Kidney (tissue), 14 donors: Measurements from ENCODE around the gene LIMS2. TPM values are rescaled to one million over a fixed set of nuclear protein-coding genes. Genes with fewer than 3 reads are reported as not detected.
A peak's percentile ranks its signal among the peaks of the same experiment; 100 is the strongest.

Source experiments
- DNase-seq, 5 donors: peaks; one replicate each; pipeline ENCODE4 v3.0.0-alpha.2; 2013 to 2020
- FAIRE-seq: peaks from 2 replicates; lab custom pipeline; 2012; peaks lifted over from hg19 to GRCh38; lab: Jason Lieb, UNC
- H3K27ac ChIP-seq, 2 donors: one replicate each; pipeline ENCODE4 v1.7.0; 2013; ENCODE audit warnings: low read depth in 2 of 2, low read length in 2 of 2, inconsistent platforms in 1 of 2
- H3K27me3 ChIP-seq: one replicate; pipeline ENCODE4 v1.7.1; 2013; ENCODE audit warnings: low read length, inconsistent platforms; ENCODE audit not compliant: control insufficient read depth, insufficient read depth
- H3K36me3 ChIP-seq, 3 donors: one replicate each; pipeline versions ENCODE4 v1.7.0 to v1.7.1; 2013; ENCODE audit warnings: low read length in 3 of 3, control low read depth in 1 of 3, inconsistent platforms in 1 of 3; ENCODE audit not compliant: insufficient read depth in 3 of 3, control insufficient read depth in 2 of 3
- H3K4me1 ChIP-seq, 3 donors: one replicate each; pipeline versions ENCODE4 v1.7.0 to v1.7.1; 2013; ENCODE audit warnings: low read length in 3 of 3, inconsistent platforms in 1 of 3, low read depth in 1 of 3; ENCODE audit not compliant: control insufficient read depth in 2 of 3, insufficient read depth in 2 of 3
- H3K4me3 ChIP-seq, 3 donors: one replicate each; pipeline versions ENCODE4 v1.7.0 to v1.8.1; 2013; ENCODE audit warnings: low read length in 3 of 3, control low read depth in 1 of 3, inconsistent platforms in 1 of 3
- H3K9ac ChIP-seq, 3 donors: one replicate each; pipeline versions ENCODE4 v1.7.0 to v1.7.1; 2013; ENCODE audit warnings: low read length in 3 of 3, control low read depth in 1 of 3, inconsistent platforms in 1 of 3
- H3K9me3 ChIP-seq, 3 donors: one replicate each; pipeline versions ENCODE4 v1.7.0 to v1.7.1; 2013; ENCODE audit warnings: low read length in 3 of 3, control low read depth in 1 of 3, inconsistent platforms in 1 of 3; ENCODE audit not compliant: control insufficient read depth in 2 of 3, insufficient read depth in 1 of 3
- intact Hi-C: fragments of 100-400 bp; cut with DNase I; formaldehyde crosslinking; loops from one replicate; pipeline ENCODE4 v1.11.1; 2022
- polyA plus RNA-seq: library from polyadenylated mRNA; stranded (reverse); fragments of 350-450 nt; fragmentation: Illumina TruSeq; extraction: RNeasy Lipid Tissue Mini Kit (QIAGEN cat#74804); gene quantifications from one replicate; pipeline ENCODE4 v1.2.3, GENCODE V29; 2014; ENCODE audit warnings: low read depth, low replicate concordance; ENCODE audit not compliant: insufficient read depth
- total RNA-seq: library from RNA; stranded (reverse); fragmentation: NEBNext Ultra II Directional; extraction: Animal tissue kit (Norgen Biotek cat#: 25700); gene quantifications from one replicate; pipeline ENCODE4 v1.2.1, GENCODE V29; 2021
- TF ChIP-seq, protein P1 (sequence below): IDR thresholded peaks from 3 replicates; pipeline ENCODE4 v1.5.1; 2012; ENCODE audit warnings: mild to moderate bottlenecking, moderate library complexity, borderline replicate concordance; ENCODE audit not compliant: insufficient read depth; ENCODE audit errors: extremely low read depth
- donor health status: control.
- donor health status: control.
- donor health status: control.
- donor health status: control.
- donor health status: control.
- donor health status: DM: yes; HTN: yes; CAD: no.
- donor health status: Normal renal cell carcinoma (clear cell type).

The LIMS2 gene
- total and polyA plus RNA-seq, 2 donors from 2014 or later: 101 to 107 TPM

DNA sequence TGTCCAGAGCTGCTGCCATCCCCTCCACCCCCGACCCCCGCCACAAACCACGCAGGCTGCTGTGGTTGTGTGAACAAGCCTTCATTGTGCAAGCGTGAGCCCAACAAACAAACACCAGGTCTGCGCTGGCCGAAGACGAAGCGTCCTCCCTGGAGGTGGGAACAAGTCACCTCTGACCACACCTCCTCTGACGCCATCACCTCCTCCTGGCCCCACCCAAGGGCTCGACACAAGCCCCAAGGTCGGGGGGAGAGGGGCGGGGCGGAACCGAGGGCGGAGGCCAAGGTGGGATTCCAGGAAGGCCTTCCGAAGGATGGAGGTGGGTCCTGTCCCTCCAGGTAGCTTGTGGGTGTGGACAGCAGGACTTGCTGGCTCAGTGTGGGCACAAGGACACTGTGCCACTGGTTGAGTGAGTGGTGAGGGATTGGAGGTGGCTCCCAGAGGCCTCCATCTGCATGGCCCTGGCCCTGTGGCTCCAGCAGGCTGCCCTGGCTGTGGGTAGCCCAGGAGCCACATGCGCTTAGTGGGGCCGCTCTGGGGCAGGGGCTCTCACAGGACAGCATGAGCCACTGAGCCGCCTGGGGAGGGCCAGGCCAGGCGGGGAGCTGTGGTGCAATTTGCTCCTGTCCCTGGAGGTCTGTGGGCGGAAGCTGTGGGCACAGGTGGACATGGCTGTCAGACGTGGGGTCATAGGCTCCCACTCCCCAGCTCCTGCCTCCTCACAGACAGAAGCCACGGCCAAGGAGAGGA, 36.8 kb downstream of the LIMS2 start:
- TF ChIP-seq, protein P1, sequence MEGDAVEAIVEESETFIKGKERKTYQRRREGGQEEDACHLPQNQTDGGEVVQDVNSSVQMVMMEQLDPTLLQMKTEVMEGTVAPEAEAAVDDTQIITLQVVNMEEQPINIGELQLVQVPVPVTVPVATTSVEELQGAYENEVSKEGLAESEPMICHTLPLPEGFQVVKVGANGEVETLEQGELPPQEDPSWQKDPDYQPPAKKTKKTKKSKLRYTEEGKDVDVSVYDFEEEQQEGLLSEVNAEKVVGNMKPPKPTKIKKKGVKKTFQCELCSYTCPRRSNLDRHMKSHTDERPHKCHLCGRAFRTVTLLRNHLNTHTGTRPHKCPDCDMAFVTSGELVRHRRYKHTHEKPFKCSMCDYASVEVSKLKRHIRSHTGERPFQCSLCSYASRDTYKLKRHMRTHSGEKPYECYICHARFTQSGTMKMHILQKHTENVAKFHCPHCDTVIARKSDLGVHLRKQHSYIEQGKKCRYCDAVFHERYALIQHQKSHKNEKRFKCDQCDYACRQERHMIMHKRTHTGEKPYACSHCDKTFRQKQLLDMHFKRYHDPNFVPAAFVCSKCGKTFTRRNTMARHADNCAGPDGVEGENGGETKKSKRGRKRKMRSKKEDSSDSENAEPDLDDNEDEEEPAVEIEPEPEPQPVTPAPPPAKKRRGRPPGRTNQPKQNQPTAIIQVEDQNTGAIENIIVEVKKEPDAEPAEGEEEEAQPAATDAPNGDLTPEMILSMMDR: no peak
- intact Hi-C loops: no loop called here
- DNase-seq: no peak
- peaks cover 0 to 22% (median 0%) of the 10 kb centered on the region in 3 donors for H3K4me1 ChIP-seq
- FAIRE-seq: no peak
- H3K27me3 ChIP-seq: no peaks in the 10 kb centered on the region
- no peak overlapping the region for H3K4me3 ChIP-seq
- peak overlapping the region in 1 of 2 donors; percentile 79 for H3K27ac ChIP-seq
- H3K9me3 ChIP-seq: no peaks in the 10 kb centered on the region
- no peaks in the 10 kb centered on the region for H3K36me3 ChIP-seq
- no peak overlapping the region for H3K9ac ChIP-seq

DNA sequence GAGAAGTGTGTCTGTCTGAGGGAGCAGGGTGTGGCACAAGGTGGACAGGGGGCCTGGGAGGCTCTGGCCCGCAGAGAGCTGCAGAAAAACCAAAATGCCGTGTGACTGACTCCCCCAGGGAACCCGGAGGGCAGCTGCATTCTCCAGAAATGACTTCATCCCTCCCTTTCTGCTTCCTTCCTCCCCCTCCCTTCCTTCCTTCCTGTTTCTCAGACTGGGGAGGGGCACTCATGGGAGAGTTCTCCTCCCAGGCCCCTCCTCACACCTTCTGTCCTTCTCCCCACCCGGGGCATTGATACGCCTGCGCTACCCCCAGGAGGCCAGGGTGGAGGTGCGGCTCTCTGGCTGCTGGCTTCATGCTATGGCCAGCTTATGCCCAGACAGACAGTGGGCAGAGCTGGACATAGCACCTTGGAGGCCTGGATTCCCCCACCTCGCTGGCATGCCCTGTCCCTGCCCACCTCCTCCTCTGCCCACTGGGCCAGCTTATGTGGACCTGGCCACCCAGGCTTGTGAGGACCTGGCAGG, 37.5 kb downstream of the LIMS2 start:
- Histone ChIP-seq H3K9ac (no peak overlapping the region), H3K27me3 (no peaks in the 10 kb centered on the region), H3K27ac (peak overlapping the region in 1 of 2 donors; percentile 79), H3K9me3 (no peaks in the 10 kb centered on the region), H3K4me1 (peaks cover 0 to 22% (median 0%) of the 10 kb centered on the region in 3 donors), H3K4me3 (no peak overlapping the region), H3K36me3 (no peaks in the 10 kb centered on the region)
- DNase-seq (peak in 4 of 5 donors; percentile 67 to 92 (median 80)), FAIRE-seq (no peak)
- TF ChIP-seq, protein P1: no peak
- intact Hi-C loops: no loop called here

DNA sequence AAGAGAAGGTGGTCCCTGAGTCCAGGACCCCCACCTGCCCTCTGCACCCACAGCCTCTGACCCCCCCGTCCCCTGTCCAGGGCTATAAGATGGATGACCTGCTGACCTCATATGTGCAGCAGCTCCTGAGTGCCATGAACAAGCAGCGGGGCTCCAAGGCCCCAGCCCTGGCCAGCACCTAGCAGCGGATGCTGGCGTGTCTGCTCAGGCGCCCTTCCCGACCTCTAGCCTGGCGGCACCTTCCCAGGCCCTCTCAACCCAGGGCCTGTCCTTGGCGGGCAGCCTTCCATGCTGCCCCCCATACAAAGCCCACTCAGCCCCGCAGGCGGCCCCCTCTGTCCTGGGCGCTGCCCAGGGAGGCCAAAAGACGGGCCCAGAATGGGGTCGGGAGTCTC, 38.1 kb downstream of the LIMS2 start:
- Histone ChIP-seq H3K36me3 (no peaks in the 10 kb centered on the region), H3K27ac (peak overlapping the region in 1 of 2 donors; percentile 17), H3K9me3 (no peaks in the 10 kb centered on the region), H3K9ac (no peak overlapping the region), H3K4me3 (no peak overlapping the region), H3K27me3 (no peaks in the 10 kb centered on the region), H3K4me1 (peaks cover 0 to 22% (median 0%) of the 10 kb centered on the region in 3 donors)
- DNase-seq (no peak), FAIRE-seq (no peak)
- intact Hi-C loops: no loop called here
- TF ChIP-seq, protein P1: no peak
